ENCODE data around the gene ZNF208. TPM values are rescaled to one million over a fixed set of nuclear protein-coding genes. Genes with fewer than 3 reads are reported as not detected.
A peak's percentile ranks its signal among the peaks of the same experiment; 100 is the strongest.
"Not testable (repeated sequence)": the region's sequence is repeated elsewhere in the genome, so short reads cannot be mapped to it uniquely, and the experiment has no call there.

The ZNF208 gene
- total RNA-seq, 2 donors from 2014 or later, result 11.0 to 16.9 TPM

GRCh38 chr19:21891086-21891485, 119.7 kb downstream of the ZNF208 start:
- DNase-seq (ENCODE audit: low spot score), result no peak
- intact Hi-C loops (cut with DNase I), result no loop called here

DNA sequence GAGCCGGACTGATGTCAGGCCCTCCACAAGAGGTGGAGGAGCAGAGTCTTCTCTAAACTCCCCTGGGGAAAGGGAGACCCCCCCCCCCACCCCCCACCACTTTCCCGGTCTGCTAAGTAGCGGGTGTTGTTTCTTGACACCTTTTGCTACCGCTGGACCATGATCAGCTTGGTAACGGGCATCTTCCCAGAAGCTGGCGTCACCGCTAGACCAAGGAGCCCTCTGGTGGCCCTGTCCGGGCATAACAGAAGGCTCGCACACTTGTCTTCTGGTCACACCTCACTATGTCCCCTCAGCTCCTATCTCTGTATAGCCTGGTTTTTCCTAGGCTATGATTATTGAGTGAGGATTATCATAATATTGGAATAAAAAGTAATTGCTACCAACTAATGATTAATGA, 120.7 kb downstream of the ZNF208 start:
- intact Hi-C loops (cut with DNase I), result not testable (repeated sequence)

DNA sequence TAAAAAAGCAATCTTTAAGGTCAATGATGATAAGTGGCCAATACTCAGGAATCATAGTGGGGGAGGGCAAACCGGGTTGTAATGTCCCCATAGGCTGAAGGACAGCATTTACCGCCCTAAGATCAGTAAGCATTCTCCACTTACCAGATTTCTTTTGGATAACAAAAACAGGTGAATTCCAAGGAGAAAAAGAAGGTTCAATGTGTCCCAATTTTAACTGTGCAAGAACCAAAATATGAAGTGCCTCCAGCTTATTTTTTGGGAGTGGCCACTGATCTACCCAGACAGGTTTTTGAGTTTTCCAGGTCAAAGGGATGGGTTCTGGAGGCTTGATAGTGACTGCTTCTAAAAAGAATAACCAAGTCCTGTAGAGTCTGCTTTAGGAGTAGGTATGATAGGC, 125.2 kb downstream of the ZNF208 start:
- DNase-seq (ENCODE audit: low spot score); intact Hi-C loops (cut with DNase I): not testable (repeated sequence)

More for the DNA sequence above, 120.7 kb downstream of the ZNF208 start:
- DNase-seq (ENCODE audit: low spot score), result peak; percentile 81

DNA sequence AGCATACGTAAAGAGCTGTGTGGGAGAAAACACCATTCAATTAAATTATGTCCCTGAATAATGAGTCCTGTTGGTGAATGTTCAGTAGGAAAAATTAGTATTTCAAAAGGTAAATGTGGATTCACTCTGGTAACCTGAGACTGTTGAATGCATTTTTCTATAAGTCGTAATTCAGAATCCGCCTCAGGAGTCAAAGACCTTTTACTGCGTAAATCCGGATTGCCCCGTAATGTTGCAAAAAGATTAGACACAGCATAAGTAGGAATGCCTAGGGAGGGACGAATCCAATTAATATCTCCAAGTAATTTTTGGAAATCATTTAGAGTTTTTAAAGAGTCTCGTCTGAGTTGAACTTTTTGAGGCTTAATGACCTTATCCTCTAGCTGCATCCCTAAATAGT, 126.0 kb downstream of the ZNF208 start:
- intact Hi-C loops (cut with DNase I); DNase-seq (ENCODE audit: low spot score): not testable (repeated sequence)

- intact Hi-C loops (cut with DNase I), result no loop called here
- no peak for DNase-seq (ENCODE audit: low spot score)
Measured at GRCh38 chr19:21883516-21883915, 127.2 kb downstream of the ZNF208 start.

Other genes starting within 250 kb of the ZNF208 start
- gene ZNF100, start 243.4 kb downstream of the ZNF208 start, total RNA-seq, result 10 to 100 TPM; 10.9 to 12.0 TPM
- gene ZNF43, start 174.8 kb downstream of the ZNF208 start, total RNA-seq, result 10 to 100 TPM; 12.3 to 13.9 TPM
- 1 to 10 TPM; 2.4 to 3.3 TPM for gene ZNF257, start 41.5 kb upstream of the ZNF208 start, total RNA-seq
- 1 to 10 TPM; 2.3 to 3.0 TPM for gene ZNF676, start 186.0 kb upstream of the ZNF208 start, total RNA-seq

All from posterior vena cava (tissue), 2 donors.